SJSA1 (cell line): ENCODE results near the gene SLC13A4. TPM values are rescaled to one million over a fixed set of nuclear protein-coding genes. Genes with fewer than 3 reads are reported as not detected.

Source experiments
- DNase-seq, 2 experiments: peaks; one replicate each; pipeline ENCODE4 v3.0.0-alpha.2; 2015 to 2020; ENCODE audit warnings: low spot score in 2 of 2, low read depth in 1 of 2
- H3K27ac ChIP-seq: fragments of 250-450 bp; sonication (Bioruptor Pico); 2 replicates; pipeline ENCODE4 v1.5.1; 2020; ENCODE audit warnings: mild to moderate bottlenecking, moderate library complexity
- H3K27me3 ChIP-seq: fragments of 250-450 bp; sonication (Bioruptor Pico); replicated peaks from 2 replicates; pipeline ENCODE4 v1.5.1; 2020; ENCODE audit warnings: mild to moderate bottlenecking, moderate library complexity
- H3K36me3 ChIP-seq: fragments of 250-450 bp; sonication (Bioruptor Pico); 2 replicates; pipeline ENCODE4 v1.5.1; 2020; ENCODE audit warnings: mild to moderate bottlenecking
- H3K4me1 ChIP-seq: fragments of 250-450 bp; sonication (Bioruptor Pico); replicated peaks from 2 replicates; pipeline ENCODE4 v1.6.1; 2021; ENCODE audit warnings: mild to moderate bottlenecking
- H3K4me3 ChIP-seq: fragments of 250-450 bp; sonication (Bioruptor Pico); 2 replicates; pipeline ENCODE4 v1.5.1; 2020; ENCODE audit warnings: mild to moderate bottlenecking
- H3K9me3 ChIP-seq: fragments of 250-450 bp; sonication (Bioruptor Pico); replicated peaks from 2 replicates; pipeline ENCODE4 v1.5.1; 2020; ENCODE audit warnings: mild to moderate bottlenecking
- total RNA-seq: library from RNA; depleted of rRNA; stranded (reverse); fragments of >200 nt; shearing (Covaris generic); gene quantifications from 2 replicates; pipeline ENCODE4 v1.2.3, GENCODE V29; 2014

Gene SLC13A4
- total RNA-seq, 1 experiment from 2014 or later: not detected

- peak; percentile 76 to 80 for DNase-seq
- Histone ChIP-seq H3K4me3 (no peak overlapping the region), H3K27me3 (no peaks in the 10 kb centered on the region), H3K27ac (peak overlapping the region; percentile 66), H3K36me3 (no peaks in the 10 kb centered on the region), H3K4me1 (peaks cover 47% of the 10 kb centered on the region), H3K9me3 (no peaks in the 10 kb centered on the region; the same call in 1 of the 2 replicates)
Measured at GRCh38 chr7:135761751-135762488, 33.9 kb upstream of the SLC13A4 start.

- H3K4me3 ChIP-seq: no peak overlapping the region
- H3K4me1 ChIP-seq: peaks cover 47% of the 10 kb centered on the region
- DNase-seq: no peak
- no peak overlapping the region for H3K27ac ChIP-seq
- no peaks in the 10 kb centered on the region for H3K36me3 ChIP-seq
- no peaks in the 10 kb centered on the region for H3K27me3 ChIP-seq
- no peaks in the 10 kb centered on the region; the same call in 1 of the 2 replicates for H3K9me3 ChIP-seq
Measured at GRCh38 chr7:135759532-135759931, 31.5 kb upstream of the SLC13A4 start.

GRCh38 chr7:135758531-135758932, 30.5 kb upstream of the SLC13A4 start:
- peaks cover 42% of the 10 kb centered on the region for H3K4me1 ChIP-seq
- H3K27me3 ChIP-seq: no peaks in the 10 kb centered on the region
- H3K4me3 ChIP-seq: peak overlapping the region; percentile 1; the same call in 1 of the 2 replicates
- no peaks in the 10 kb centered on the region for H3K36me3 ChIP-seq
- H3K27ac ChIP-seq: peak overlapping the region; percentile 46
- peak in 1 of 2 experiments; percentile 53 for DNase-seq
- H3K9me3 ChIP-seq: no peaks in the 10 kb centered on the region; the same call in 1 of the 2 replicates

- H3K4me1 ChIP-seq: peaks cover 35% of the 10 kb centered on the region
- no peaks in the 10 kb centered on the region for H3K27me3 ChIP-seq
- H3K4me3 ChIP-seq: peak overlapping the region; percentile 1; the same call in 1 of the 2 replicates
- peak in 1 of 2 experiments; percentile 52 for DNase-seq
- peak overlapping the region; percentile 46 for H3K27ac ChIP-seq
- H3K36me3 ChIP-seq: no peaks in the 10 kb centered on the region
- no peaks in the 10 kb centered on the region; the same call in 1 of the 2 replicates for H3K9me3 ChIP-seq
Measured at GRCh38 chr7:135757719-135758411, 29.9 kb upstream of the SLC13A4 start.

- no peak overlapping the region for H3K4me3 ChIP-seq
- no peaks in the 10 kb centered on the region for H3K27me3 ChIP-seq
- no peaks in the 10 kb centered on the region; the same call in 1 of the 2 replicates for H3K9me3 ChIP-seq
- H3K36me3 ChIP-seq: no peaks in the 10 kb centered on the region
- DNase-seq: no peak
- H3K27ac ChIP-seq: no peak overlapping the region
- H3K4me1 ChIP-seq: peaks cover 18% of the 10 kb centered on the region
Measured at GRCh38 chr7:135756191-135756590, 28.2 kb upstream of the SLC13A4 start.

GRCh38 chr7:135755351-135755753, 27.4 kb upstream of the SLC13A4 start:
- Histone ChIP-seq H3K4me3 (no peak overlapping the region), H3K36me3 (no peaks in the 10 kb centered on the region), H3K27me3 (no peaks in the 10 kb centered on the region), H3K4me1 (peaks cover 16% of the 10 kb centered on the region), H3K27ac (no peak overlapping the region), H3K9me3 (no peaks in the 10 kb centered on the region; the same call in 1 of the 2 replicates)
- no peak for DNase-seq

GRCh38 chr7:135753616-135754413, 25.8 kb upstream of the SLC13A4 start:
- Histone ChIP-seq H3K4me3 (no peak overlapping the region), H3K4me1 (peaks cover 12% of the 10 kb centered on the region), H3K27ac (no peak overlapping the region), H3K9me3 (no peaks in the 10 kb centered on the region; the same call in 1 of the 2 replicates), H3K27me3 (no peaks in the 10 kb centered on the region), H3K36me3 (no peaks in the 10 kb centered on the region)
- DNase-seq: no peak

GRCh38 chr7:135748770-135749169, 20.8 kb upstream of the SLC13A4 start, which contains the start of gene FAM180A:
TSS of gene FAM180A (minus strand) at chr7:135748813. CDS start at chr7:135748580, 233 bp downstream.
- no peak for DNase-seq
- no peak within 1 kb of the TSS for H3K4me3 ChIP-seq
- no peaks in the 10 kb centered on the region for H3K9me3 ChIP-seq
- H3K27ac ChIP-seq: no peak within 1 kb of the TSS
- H3K36me3 ChIP-seq: no peaks in the 10 kb centered on the region
- no peaks in the 10 kb centered on the region for H3K27me3 ChIP-seq
- peaks cover 31% of the 10 kb centered on the region for H3K4me1 ChIP-seq

- Histone ChIP-seq H3K27me3 (no peaks in the 10 kb centered on the region), H3K4me3 (no peak overlapping the region), H3K27ac (no peak overlapping the region), H3K36me3 (no peaks in the 10 kb centered on the region), H3K9me3 (no peaks in the 10 kb centered on the region), H3K4me1 (peaks cover 33% of the 10 kb centered on the region)
- no peak for DNase-seq
Measured at GRCh38 chr7:135747366-135747765, 19.4 kb upstream of the SLC13A4 start.

- no peaks in the 10 kb centered on the region for H3K9me3 ChIP-seq
- H3K4me1 ChIP-seq: peaks cover 33% of the 10 kb centered on the region
- no peaks in the 10 kb centered on the region for H3K36me3 ChIP-seq
- no peak overlapping the region for H3K4me3 ChIP-seq
- DNase-seq: peak; percentile 66 to 83
- no peaks in the 10 kb centered on the region for H3K27me3 ChIP-seq
- peak overlapping the region; percentile 88 for H3K27ac ChIP-seq
Measured at GRCh38 chr7:135745703-135746312, 17.8 kb upstream of the SLC13A4 start.

GRCh38 chr7:135744938-135745702, 17.1 kb upstream of the SLC13A4 start:
- DNase-seq: peak in 1 of 2 experiments; percentile 35
- Histone ChIP-seq H3K27me3 (no peaks in the 10 kb centered on the region), H3K27ac (peak overlapping the region; percentile 88), H3K9me3 (no peaks in the 10 kb centered on the region), H3K36me3 (no peaks in the 10 kb centered on the region), H3K4me1 (peaks cover 33% of the 10 kb centered on the region), H3K4me3 (no peak overlapping the region)

- peaks cover 33% of the 10 kb centered on the region for H3K4me1 ChIP-seq
- no peak for DNase-seq
- H3K4me3 ChIP-seq: no peak overlapping the region
- no peaks in the 10 kb centered on the region for H3K27me3 ChIP-seq
- H3K27ac ChIP-seq: peak overlapping the region; percentile 88
- no peaks in the 10 kb centered on the region for H3K36me3 ChIP-seq
- H3K9me3 ChIP-seq: no peaks in the 10 kb centered on the region
Measured at GRCh38 chr7:135743907-135744731, 16.1 kb upstream of the SLC13A4 start.
